HG03442 (cell line): Measurements from ENCODE around the gene UBA3.

Experiments used
- ATAC-seq: cut with Tn5 transposase; IDR thresholded peaks from one replicate; pipeline ENCODE4 v1.9.1; 2021; ENCODE audit warnings: mild to moderate bottlenecking, moderate library complexity; ENCODE audit not compliant: unreplicated experiment

UBA3 gene

DNA sequence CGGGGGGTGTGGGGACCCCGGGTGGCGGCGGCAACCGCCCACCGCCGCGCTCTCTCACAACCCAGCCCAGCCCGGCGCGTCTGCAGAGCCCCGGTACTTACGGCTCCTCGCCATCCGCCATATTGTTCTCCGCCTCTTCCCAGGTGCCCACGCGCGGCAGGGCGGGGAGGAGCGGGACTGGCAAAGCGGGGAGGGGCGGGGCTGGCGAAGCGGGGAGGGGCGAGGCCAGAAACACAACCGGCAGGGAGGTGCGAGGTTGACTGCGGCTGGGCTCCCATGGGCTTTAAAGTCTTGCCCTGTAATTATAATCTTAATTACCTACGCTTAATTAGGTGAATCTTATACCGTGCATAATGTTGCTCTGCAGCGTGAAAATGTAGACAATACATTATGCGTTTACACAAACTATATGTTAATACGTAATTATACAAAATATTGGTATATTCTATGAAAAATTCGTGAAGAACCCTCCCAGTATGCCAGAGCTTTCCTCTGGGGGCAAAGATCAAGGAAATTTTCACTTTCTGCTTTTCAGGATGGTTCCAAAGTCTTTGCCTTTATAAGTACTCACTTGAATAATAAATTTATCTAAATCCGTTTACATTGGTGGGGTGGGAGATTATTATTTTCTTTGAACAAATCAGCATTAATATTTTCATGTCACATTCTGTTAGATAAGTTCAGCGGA lies at the start of gene UBA3:
TSS of gene UBA3 (minus strand) at position 133 of the 688 bp plus-strand sequence. CDS start at position 121, 12 bp downstream.
- peak; percentile 41 for ATAC-seq

- no peak for ATAC-seq
These were observed 49.4 kb upstream of the UBA3 start for GRCh38 chr3:69129531-69129930.

- no peak for ATAC-seq
These were observed 48.3 kb upstream of the UBA3 start for GRCh38 chr3:69128509-69128908.

- no peak for ATAC-seq
These were observed 46.8 kb upstream of the UBA3 start for GRCh38 chr3:69126999-69127398.

- no peak for ATAC-seq
These were observed 46.1 kb upstream of the UBA3 start for GRCh38 chr3:69126216-69126615.

- no peak for ATAC-seq
These were observed 42.2 kb upstream of the UBA3 start, which contains the start of gene LMOD3 for GRCh38 chr3:69122403-69122802. Gene LMOD3 (minus strand): TSS chr3:69122595. CDS start chr3:69122386, 209 bp downstream.

GRCh38 chr3:69121950-69122349 lies 41.8 kb upstream of the UBA3 start:
- ATAC-seq, result no peak

DNA sequence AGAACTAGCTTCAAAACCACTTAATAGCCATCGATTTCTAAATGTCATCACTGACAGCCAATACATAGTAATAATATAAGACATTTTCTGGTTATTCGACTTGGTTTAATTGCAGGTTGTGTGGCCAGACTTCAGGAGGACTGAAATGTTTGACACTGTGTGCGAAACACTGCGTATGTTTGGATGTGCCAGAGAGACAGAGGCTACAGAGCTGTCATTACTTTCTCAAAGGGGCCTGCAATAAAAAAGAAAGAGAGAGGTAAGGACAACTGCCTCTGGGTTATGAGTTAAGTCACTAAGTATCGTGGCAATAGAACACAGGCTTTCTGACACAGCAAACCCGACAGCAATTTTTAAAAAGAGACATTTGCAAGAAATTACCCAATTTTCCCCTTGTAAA lies 41.3 kb upstream of the UBA3 start:
- ATAC-seq, result no peak

GRCh38 chr3:69120879-69121464 lies 40.8 kb upstream of the UBA3 start:
- ATAC-seq, result peak; percentile 92

DNA sequence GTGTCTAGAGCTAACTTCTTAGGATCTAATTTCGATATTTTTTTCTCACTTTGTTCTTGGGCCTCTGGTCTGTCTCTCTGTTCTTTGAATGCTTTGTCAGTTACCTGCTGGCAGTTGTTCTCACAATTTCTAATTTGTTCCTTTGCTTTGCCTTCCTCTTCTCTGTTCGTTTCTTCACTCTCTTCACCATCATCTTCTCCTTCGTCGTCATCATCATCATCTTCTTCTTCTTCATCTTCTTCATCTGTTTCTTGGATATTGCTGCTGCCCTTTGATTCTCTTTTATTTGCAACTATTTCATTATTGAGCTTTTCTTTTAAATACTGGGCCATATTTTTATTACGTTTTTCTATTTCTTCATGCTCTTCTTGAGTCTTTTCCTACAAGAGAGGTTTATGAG lies 39.5 kb upstream of the UBA3 start:
- no peak for ATAC-seq

DNA sequence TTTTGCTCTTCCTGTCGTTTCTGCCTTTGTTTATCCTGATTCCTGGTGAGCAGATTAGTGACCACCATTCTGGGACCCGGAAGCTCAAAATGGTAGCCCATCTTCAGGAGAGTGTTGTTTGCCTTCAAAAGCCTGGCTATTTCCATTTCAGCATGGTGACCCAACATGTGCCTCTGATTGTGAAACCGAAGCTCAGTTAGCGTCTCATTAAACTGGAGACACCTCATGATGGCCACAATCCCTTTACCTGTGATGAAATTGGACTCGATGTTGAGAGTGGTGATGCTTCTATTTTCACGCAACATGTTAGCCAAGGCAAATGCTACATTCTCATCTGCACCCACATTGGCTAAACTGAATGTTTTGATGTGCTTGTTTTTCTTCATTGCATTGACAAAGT lies 39.0 kb upstream of the UBA3 start:
- ATAC-seq, result no peak

GRCh38 chr3:69118555-69118954 lies 38.4 kb upstream of the UBA3 start:
- ATAC-seq, result no peak

DNA sequence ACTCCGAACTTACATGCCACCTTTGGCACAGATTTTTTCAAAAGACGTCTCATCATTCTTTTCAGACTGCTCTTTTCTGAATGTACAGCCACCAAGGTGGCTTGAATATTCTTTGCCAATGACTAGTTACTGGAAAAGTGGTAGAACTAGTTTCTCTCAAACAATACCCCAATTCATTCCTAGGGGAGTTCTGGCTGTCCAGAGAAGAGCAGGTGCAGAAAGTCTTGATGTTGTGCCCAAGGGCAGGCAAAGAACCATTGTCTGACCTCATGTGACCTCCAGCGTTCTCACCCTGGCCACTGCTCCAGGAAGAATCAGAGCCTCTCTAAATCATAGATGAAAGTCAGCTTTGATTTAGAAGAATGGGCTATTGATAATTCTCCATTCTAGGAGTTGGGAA lies 36.7 kb upstream of the UBA3 start:
- no peak for ATAC-seq

DNA sequence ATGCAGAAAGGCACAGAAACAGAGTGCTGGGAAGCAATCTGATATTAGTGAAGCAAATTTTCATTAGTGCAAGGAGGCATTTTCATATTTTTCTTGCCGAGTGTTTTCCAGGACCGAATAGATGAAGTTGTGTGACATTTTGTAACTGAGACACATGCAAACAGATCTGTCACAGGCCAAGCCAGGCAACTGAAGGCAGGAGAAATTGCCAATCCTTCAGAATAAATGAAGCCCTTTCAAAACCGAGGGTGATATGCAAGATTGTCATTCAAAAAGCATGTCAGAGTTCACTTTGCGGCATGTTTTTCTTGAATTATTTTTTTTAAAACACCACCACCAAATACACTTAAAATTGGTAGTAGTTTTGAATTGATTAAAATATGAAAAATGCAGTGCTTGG lies 36.0 kb upstream of the UBA3 start:
- ATAC-seq, result no peak

- no peak for ATAC-seq
These were observed 35.6 kb upstream of the UBA3 start for GRCh38 chr3:69115731-69116130.

DNA sequence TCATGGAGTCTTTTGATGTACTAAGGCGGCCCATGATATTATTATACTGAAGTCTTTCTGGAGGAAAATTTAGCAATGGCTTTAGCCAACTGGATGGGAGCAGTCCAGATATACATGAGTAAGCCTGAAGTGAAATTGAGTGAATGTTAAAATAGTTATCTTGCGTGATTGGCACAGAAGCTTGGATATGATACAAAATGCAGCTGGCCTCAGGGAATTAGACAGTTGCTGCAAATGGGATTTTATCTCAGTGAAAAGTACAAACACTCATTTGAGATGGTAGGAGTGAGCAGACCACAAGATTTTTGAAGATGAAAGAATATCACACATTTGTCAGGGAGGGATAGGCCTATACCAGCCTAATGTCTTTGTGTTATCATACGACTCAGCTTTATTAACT lies 33.4 kb upstream of the UBA3 start:
- ATAC-seq, result no peak

DNA sequence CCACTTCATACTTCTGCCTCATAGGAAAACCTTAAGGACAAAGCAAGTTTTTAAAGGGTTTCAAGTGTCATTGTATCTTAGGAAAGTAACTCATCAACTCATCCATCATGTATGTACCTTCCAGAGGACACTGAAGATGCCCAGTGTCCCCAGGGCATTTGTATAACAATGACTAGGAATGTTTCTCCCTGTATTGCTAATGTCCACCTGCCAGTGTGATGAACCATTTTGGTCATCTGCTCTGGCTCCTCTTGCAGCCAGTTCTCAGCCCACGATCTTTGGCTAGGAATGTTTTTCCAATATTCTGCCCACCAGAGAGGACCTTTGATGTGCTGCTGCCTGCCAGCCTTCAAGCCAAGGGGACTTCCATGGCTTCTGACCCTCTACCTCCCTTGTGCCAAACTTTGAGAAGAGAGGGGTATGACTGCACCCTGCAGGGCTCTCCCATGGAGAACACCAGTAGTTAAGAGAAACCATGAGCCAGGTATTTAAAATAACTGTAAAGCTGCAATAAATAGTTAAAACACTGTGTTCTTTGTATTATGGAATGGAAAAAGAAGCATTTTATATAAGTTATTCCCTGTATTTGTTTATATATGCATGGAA lies 30.9 kb upstream of the UBA3 start:
- no peak for ATAC-seq

- no peak for ATAC-seq
These were observed 28.6 kb upstream of the UBA3 start for GRCh38 chr3:69108811-69109210.

DNA sequence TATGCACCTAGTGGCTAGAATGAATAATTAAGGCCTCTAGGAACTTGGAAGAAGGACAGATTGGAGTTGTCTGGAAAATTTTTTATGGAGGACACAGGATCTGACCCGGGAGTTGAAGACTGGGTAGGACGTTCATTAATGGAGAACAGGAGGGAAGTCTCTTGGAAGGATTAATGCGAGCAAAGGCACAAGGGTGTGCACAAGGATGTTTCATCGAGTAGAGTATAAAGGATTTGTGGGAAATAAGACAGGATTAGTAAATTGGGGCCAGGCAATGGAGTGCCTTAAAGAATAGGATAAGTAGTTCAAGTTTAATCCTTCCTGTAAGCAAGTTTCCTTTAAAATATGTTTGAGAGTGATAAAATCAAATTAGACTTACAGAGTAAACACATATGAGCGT lies 27.7 kb upstream of the UBA3 start:
- no peak for ATAC-seq

DNA sequence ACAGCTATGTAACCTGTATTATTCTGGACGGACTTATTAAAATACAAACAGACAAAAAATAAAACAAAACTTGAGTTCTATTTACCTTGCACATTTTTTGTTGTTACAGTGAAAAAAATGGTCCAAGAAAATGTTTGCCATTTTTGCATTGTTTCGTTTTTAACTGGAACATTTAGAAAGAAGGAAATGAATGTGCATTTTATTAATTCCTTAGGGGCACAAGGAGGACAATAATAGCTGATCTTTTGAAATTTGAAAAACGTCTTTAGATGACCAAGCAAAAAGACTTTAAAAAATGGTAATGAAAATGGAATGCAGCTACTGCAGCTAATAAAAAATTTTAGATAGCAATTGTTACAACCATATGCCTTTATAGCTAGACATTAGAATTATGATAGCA lies 25.2 kb upstream of the UBA3 start:
- no peak for ATAC-seq

- no peak for ATAC-seq
These were observed 24.4 kb upstream of the UBA3 start for GRCh38 chr3:69104586-69104985.

DNA sequence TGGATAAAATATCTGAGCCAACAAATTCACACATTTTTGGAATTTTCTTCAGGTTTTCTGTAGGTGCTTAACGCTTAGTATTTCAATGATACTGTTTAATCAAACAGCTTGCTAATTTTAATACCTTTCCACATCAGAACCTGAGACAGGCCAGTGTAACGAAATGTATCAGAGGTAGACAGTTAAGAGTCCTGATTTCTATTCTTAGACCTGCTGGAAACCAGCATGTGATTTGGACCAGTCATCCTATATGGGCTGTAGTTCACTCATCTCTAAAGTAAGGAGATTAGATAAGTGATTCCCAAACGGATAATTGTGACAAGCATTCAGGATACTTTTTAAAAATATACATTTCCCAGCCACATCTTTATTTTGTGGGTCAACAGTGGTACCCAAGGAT lies 23.0 kb upstream of the UBA3 start:
- ATAC-seq, result no peak
